H1 (cell line): Measurements from ENCODE around the gene SLC25A48. TPM values are rescaled to one million over a fixed set of nuclear protein-coding genes. Genes with fewer than 3 reads are reported as not detected.

Experiments
- CTCF ChIA-PET: fragments of 300-600 bp; sonication (Branson Sonifier 250); formaldehyde crosslinking; loops from one replicate; lab custom pipeline; 2021; ENCODE audit not compliant: partially characterized antibody; lab: Charles Lee
- POLR2A ChIA-PET: fragments of 300-600 bp; sonication (Branson Sonifier 250); formaldehyde crosslinking; loops from one replicate; lab custom pipeline; 2021; ENCODE audit warnings: inconsistent platforms; ENCODE audit not compliant: partially characterized antibody; lab: Charles Lee
- DNase-seq, 2 experiments: peaks; one replicate each; pipeline versions ENCODE4 v3.0.0 to v3.0.0-alpha.2; 2010 to 2022; ENCODE audit warnings: low spot score in 2 of 2, low read depth in 1 of 2, mixed read lengths in 1 of 2
- FAIRE-seq: peaks from 2 replicates; lab custom pipeline; 2011; peaks lifted over from hg19 to GRCh38; lab: Jason Lieb, UNC
- H2AFZ ChIP-seq: 2 replicates; pipeline ENCODE4 v1.8.1; 2012; ENCODE audit warnings: low read length, inconsistent platforms
- H2AK5ac ChIP-seq: 2 replicates; pipeline ENCODE4 v1.6.1; 2013; ENCODE audit warnings: low read depth, low read length
- H2BK120ac ChIP-seq: replicated peaks from 2 replicates; pipeline ENCODE3; 2013; ENCODE audit warnings: low read depth, low read length, inconsistent platforms
- H2BK12ac ChIP-seq: 2 replicates; pipeline ENCODE4 v1.6.1; 2013; ENCODE audit warnings: low read depth, low read length
- H2BK15ac ChIP-seq: 2 replicates; pipeline ENCODE4 v1.6.1; 2013; ENCODE audit warnings: low read length
- H2BK20ac ChIP-seq: 2 replicates; pipeline ENCODE4 v1.6.1; 2013; ENCODE audit warnings: low read length
- H2BK5ac ChIP-seq: 2 replicates; pipeline ENCODE4 v1.6.1; 2013; ENCODE audit warnings: low read depth, low read length
- H3K14ac ChIP-seq: 2 replicates; pipeline ENCODE4 v1.6.1; 2013; ENCODE audit warnings: inconsistent platforms; ENCODE audit not compliant: insufficient read length
- H3K18ac ChIP-seq: 2 replicates; pipeline ENCODE4 v1.6.1; 2013; ENCODE audit warnings: low read length; ENCODE audit errors: extremely low read depth
- H3K23ac ChIP-seq: 2 replicates; pipeline ENCODE4 v1.6.1; 2013; ENCODE audit warnings: inconsistent platforms; ENCODE audit not compliant: insufficient read length
- H3K23me2 ChIP-seq: 2 replicates; pipeline ENCODE4 v1.6.1; 2013; ENCODE audit warnings: low read depth, low read length
- H3K27ac ChIP-seq: 2 replicates; pipeline ENCODE4 v1.6.1; 2011; ENCODE audit warnings: low read depth, low read length, inconsistent platforms
- H3K27me3 ChIP-seq, 4 experiments: replicated peaks in 1 of 4; 1 replicate in 1 of 4; 2 replicates in 3 of 4; pipeline versions ENCODE4 v1.6.1 to v1.8.1; 2011 to 2013; ENCODE audit warnings: low read length in 3 of 4, mild to moderate bottlenecking in 3 of 4, inconsistent platforms in 2 of 4, mixed read lengths in 2 of 4, moderate library complexity in 1 of 4; ENCODE audit not compliant: control insufficient read depth in 3 of 4, insufficient read depth in 3 of 4; ENCODE audit errors: extremely low read depth in 1 of 4
- H3K36me3 ChIP-seq, 4 experiments: 2 replicates each; pipeline versions ENCODE4 v1.6.1 to v1.8.1; 2011 to 2013; ENCODE audit warnings: mild to moderate bottlenecking in 4 of 4, low read length in 3 of 4, moderate library complexity in 2 of 4, control low read depth in 1 of 4, inconsistent platforms in 1 of 4; ENCODE audit not compliant: insufficient read depth in 4 of 4, control insufficient read depth in 2 of 4
- H3K4ac ChIP-seq: replicated peaks from 2 replicates; pipeline ENCODE3; 2013; ENCODE audit warnings: low read length, low read depth, mixed read lengths, inconsistent platforms; ENCODE audit not compliant: insufficient read length
- H3K4me1 ChIP-seq, 4 experiments: replicated peaks in 1 of 4; 1 replicate in 1 of 4; 2 replicates in 3 of 4; pipeline versions ENCODE4 v1.6.1 to v1.8.1; 2011 to 2013; ENCODE audit warnings: low read length in 3 of 4, inconsistent platforms in 2 of 4, mixed read lengths in 1 of 4; ENCODE audit not compliant: insufficient read depth in 4 of 4, control insufficient read depth in 3 of 4
- H3K4me2 ChIP-seq, 2 experiments: 2 replicates each; pipeline versions ENCODE4 v1.6.1 to v1.8.1; 2011 to 2013; ENCODE audit warnings: low read depth in 2 of 2, low read length in 2 of 2, control low read depth in 1 of 2, inconsistent platforms in 1 of 2, mild to moderate bottlenecking in 1 of 2; ENCODE audit not compliant: insufficient read depth in 1 of 2
- H3K4me3 ChIP-seq, 4 experiments: fragments of 200-600, 300-600 bp in 1 of 4; sonication (generic), shearing (Covaris generic), sonication (Bioruptor Twin) in 1 of 4; 2 replicates each; pipeline versions ENCODE4 v1.5.1 to v1.8.1; 2011 to 2016; ENCODE audit warnings: low read length in 4 of 4, low read depth in 3 of 4, control low read depth in 2 of 4, inconsistent platforms in 2 of 4, mild to moderate bottlenecking in 2 of 4, mixed read lengths in 1 of 4, moderate library complexity in 1 of 4; ENCODE audit not compliant: insufficient read depth in 2 of 4; ENCODE audit errors: extremely low read depth in 1 of 4
- H3K56ac ChIP-seq: replicated peaks from 2 replicates; pipeline ENCODE3; 2013; ENCODE audit warnings: low read depth, mild to moderate bottlenecking, mixed read lengths, low read length, inconsistent platforms; ENCODE audit not compliant: insufficient read length
- H3K79me1 ChIP-seq: 2 replicates; pipeline ENCODE4 v1.6.1; 2013; ENCODE audit warnings: low read depth, low read length, control low read depth
- H3K79me2 ChIP-seq, 2 experiments: 2 replicates each; pipeline versions ENCODE4 v1.6.1 to v1.8.1; 2012 to 2013; ENCODE audit warnings: low read length in 2 of 2, mild to moderate bottlenecking in 2 of 2, inconsistent platforms in 1 of 2; ENCODE audit not compliant: insufficient read depth in 2 of 2, control insufficient read depth in 1 of 2
- H3K9ac ChIP-seq, 4 experiments: replicated peaks in 1 of 4; 1 replicate in 1 of 4; 2 replicates in 3 of 4; pipeline versions ENCODE4 v1.6.1 to v1.8.1; 2011 to 2013; ENCODE audit warnings: low read depth in 3 of 4, low read length in 3 of 4, control low read depth in 2 of 4, mild to moderate bottlenecking in 2 of 4, moderate library complexity in 2 of 4, inconsistent platforms in 1 of 4; ENCODE audit errors: extremely low read depth in 1 of 4
- H3K9me3 ChIP-seq, 2 experiments: 2 replicates each; pipeline versions ENCODE4 v1.6.1 to v1.8.1; 2012 to 2013; ENCODE audit warnings: mild to moderate bottlenecking in 2 of 2, moderate library complexity in 2 of 2, control low read depth in 1 of 2, inconsistent platforms in 1 of 2, low read depth in 1 of 2, low read length in 1 of 2, mixed read lengths in 1 of 2; ENCODE audit not compliant: insufficient read depth in 2 of 2
- H4K20me1 ChIP-seq, 2 experiments: replicated peaks in 1 of 2; 2 replicates each; pipeline versions ENCODE3 to v1.8.1; 2011 to 2013; ENCODE audit warnings: inconsistent platforms in 2 of 2, low read length in 2 of 2, mild to moderate bottlenecking in 1 of 2; ENCODE audit not compliant: insufficient read depth in 2 of 2, control insufficient read depth in 1 of 2
- H4K5ac ChIP-seq: 2 replicates; pipeline ENCODE4 v1.6.1; 2013; ENCODE audit warnings: low read length, low read depth, mixed read lengths, inconsistent platforms; ENCODE audit not compliant: insufficient read length
- H4K8ac ChIP-seq: 2 replicates; pipeline ENCODE4 v1.8.0; 2013; ENCODE audit warnings: mild to moderate bottlenecking, moderate library complexity, low read length, inconsistent platforms; ENCODE audit not compliant: insufficient read depth; ENCODE audit errors: extremely low read depth
- H4K91ac ChIP-seq: replicated peaks from 2 replicates; pipeline ENCODE3; 2013; ENCODE audit warnings: low read length, mixed read lengths, inconsistent platforms; ENCODE audit not compliant: insufficient read length
- CBX8 ChIP-seq: fragments of 300-800, 300-1000 bp; sonication (generic); IDR thresholded peaks from 2 replicates; pipeline ENCODE4 v1.7.1; 2016; ENCODE audit warnings: low read depth, low read length, borderline replicate concordance
- CREB1 ChIP-seq: IDR thresholded peaks from 2 replicates; pipeline ENCODE4 v1.6.1; 2012; ENCODE audit warnings: inconsistent platforms
- CTBP2 ChIP-seq: IDR thresholded peaks from 2 replicates; pipeline ENCODE4 v1.7.0; 2011; ENCODE audit warnings: borderline replicate concordance, mild to moderate bottlenecking, moderate library complexity, mixed read lengths, low read length; ENCODE audit not compliant: insufficient read depth, insufficient read length
- KDM5A ChIP-seq: fragments of 200-600 bp; IDR thresholded peaks from 2 replicates; pipeline ENCODE4 v1.7.1; 2012; ENCODE audit warnings: mild to moderate bottlenecking, low read length, inconsistent platforms, mixed read lengths
- MAX ChIP-seq: IDR thresholded peaks from 2 replicates; pipeline ENCODE4 v1.6.1; 2012; ENCODE audit warnings: inconsistent platforms
- NANOG ChIP-seq: IDR thresholded peaks from 2 replicates; pipeline ENCODE4 v1.6.1; 2011; ENCODE audit warnings: low read length, low read depth, mild to moderate bottlenecking, inconsistent platforms; ENCODE audit not compliant: insufficient read depth, poor library complexity, severe bottlenecking
- PHF8 ChIP-seq: fragments of 200-600 bp; sonication (generic); conservative IDR thresholded peaks from 2 replicates; pipeline ENCODE4 v1.7.1; 2012; ENCODE audit warnings: low read depth, mild to moderate bottlenecking, inconsistent platforms, low read length, moderate library complexity
- POU5F1 ChIP-seq: IDR thresholded peaks from 2 replicates; pipeline ENCODE4 v1.6.1; 2011; ENCODE audit warnings: low read depth, mild to moderate bottlenecking, low read length, moderate library complexity
- RNF2 ChIP-seq: fragments of 200-900, 300-1000 bp; sonication (generic); IDR thresholded peaks from 2 replicates; pipeline ENCODE4 v1.7.1; 2016; ENCODE audit warnings: borderline replicate concordance, low read depth, mild to moderate bottlenecking, antibody characterized with exemption, low read length; ENCODE audit not compliant: poor library complexity, severe bottlenecking; ENCODE audit errors: missing control alignments
- SAP30 ChIP-seq: fragments of 300-600 bp; sonication (generic); IDR thresholded peaks from 2 replicates; pipeline ENCODE4 v1.7.1; 2012; ENCODE audit warnings: low read length, moderate library complexity, mild to moderate bottlenecking, inconsistent platforms; ENCODE audit not compliant: insufficient read depth, insufficient replicate concordance
- SP1 ChIP-seq: IDR thresholded peaks from 2 replicates; pipeline ENCODE4 v1.6.1; 2011; ENCODE audit warnings: low read depth, low read length
- YY1 ChIP-seq: IDR thresholded peaks from 2 replicates; pipeline ENCODE4 v1.6.1; 2011; ENCODE audit warnings: low read depth, mild to moderate bottlenecking, low read length
- WGBS, 2 experiments: shearing (Covaris generic) in 1 of 2; methylation state at CpG; one replicate each; pipeline versions ENCODE4 v1.1.6 to v1.1.7; 2013 to 2015; ENCODE audit warnings: low lambda C conversion rate in 2 of 2, mixed read lengths in 2 of 2, inconsistent platforms in 1 of 2, low coverage in 1 of 2, missing lambda C conversion rate in 1 of 2; ENCODE audit not compliant: insufficient replicate concordance in 2 of 2, insufficient coverage in 1 of 2, insufficient read length in 1 of 2; ENCODE audit errors: extremely low coverage in 1 of 2, missing lambda C conversion rate in 1 of 2; 5-methylcytosine and 5-hydroxymethylcytosine counted together
- polyA plus RNA-seq, 7 experiments: library from polyadenylated mRNA; depleted of rRNA in 3 of 7; stranded (reverse) in 5 of 7; unstranded in 2 of 7; fragments of >200 nt in 5 of 7; fragments of 200-250 nt in 2 of 7; gene quantifications; 1 replicate in 5 of 7; 2 replicates in 1 of 7; 4 replicates in 1 of 7; pipeline versions ENCODE4 v1.2.1 to v1.2.3, GENCODE V29; 2011 to 2013; ENCODE audit warnings: missing spikeins in 2 of 7, mixed read lengths in 2 of 7
- total RNA-seq: library from RNA; stranded (reverse); fragmentation: NEBNext Ultra II Directional; extraction: Animal tissue kit (Norgen Biotek cat#: 25700); gene quantifications from 2 replicates; pipeline ENCODE4 v1.2.1, GENCODE V29; 2021

Gene SLC25A48
- total and polyA plus RNA-seq, 2 of the 8 experiments (the other 6 are each of a cell fraction or from before 2014, with no cell fraction given), result 1.3 to 1.8 TPM

GRCh38 chr5:135811007-135811406, 23.5 kb upstream of the SLC25A48 start:
- Histone ChIP-seq H3K56ac (no peak overlapping the region), H3K18ac (no peak overlapping the region), H2BK120ac (no peak overlapping the region), H3K27me3 (no peaks in the 10 kb centered on the region), H4K20me1 (no peaks in the 10 kb centered on the region), H3K4me2 (no peak overlapping the region), H2AFZ (no peak overlapping the region), H3K23me2 (no peaks in the 10 kb centered on the region), H3K27ac (no peak overlapping the region), H3K4me1 (no peaks in the 10 kb centered on the region), H4K5ac (no peak overlapping the region), H2BK5ac (no peak overlapping the region), H3K4ac (no peak overlapping the region), H3K14ac (no peak overlapping the region), H3K79me1 (no peaks in the 10 kb centered on the region), H3K4me3 (no peak overlapping the region), H3K36me3 (no peaks in the 10 kb centered on the region), H2BK15ac (no peak overlapping the region), H2AK5ac (no peak overlapping the region), H4K8ac (no peak overlapping the region), H2BK20ac (no peak overlapping the region), H2BK12ac (no peak overlapping the region), H4K91ac (no peak overlapping the region), H3K23ac (no peak overlapping the region), H3K9ac (no peak overlapping the region), H3K9me3 (0 out of 4 replicates have a peak, but pooled peaks cover 3% of the 10 kb centered on the region in 2 experiments), H3K79me2 (no peaks in the 10 kb centered on the region)
- FAIRE-seq, result no peak
- 94% methylated on average over 4 of the region's 4 CpGs; no CpG with 5 or more reads in 1 of the 2 experiments for WGBS, 2 experiments
- POLR2A ChIA-PET, result no interaction called here
- DNase-seq, result no peak
- CTCF ChIA-PET, result no interaction called here
- TF ChIP-seq PHF8 (no peak), YY1 (no peak), CTBP2 (no peak), KDM5A (no peak), CREB1 (no peak), MAX (no peak), RNF2 (no peak), SAP30 (no peak), CBX8 (no peak), SP1 (no peak), NANOG (no peak), POU5F1 (no peak)
